ENCODE data around the gene STAG2. TPM values are rescaled to one million over a fixed set of nuclear protein-coding genes. Genes with fewer than 3 reads are reported as not detected.

Gene STAG2
- total RNA-seq, 2 donors from 2014 or later, result 40.9 to 52.6 TPM

DNA sequence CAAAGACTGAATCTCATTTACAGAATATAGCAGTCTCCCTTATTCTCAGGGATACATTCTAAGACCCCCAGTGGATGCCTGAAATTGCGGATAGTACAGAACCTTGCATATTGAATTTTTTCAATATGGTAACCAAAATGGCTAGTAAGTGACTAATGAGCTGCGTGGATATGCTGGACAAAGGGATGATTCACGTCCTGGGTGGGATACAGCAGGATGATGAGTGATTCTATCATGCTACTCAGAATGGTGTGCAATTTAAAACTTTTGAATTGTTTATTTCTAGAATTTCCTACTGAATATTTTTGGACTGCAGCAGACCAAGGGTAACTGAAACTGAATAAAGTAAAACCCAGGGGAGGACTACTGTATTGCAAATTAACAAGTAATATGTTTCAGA lies 66.7 kb downstream of the STAG2 start:
- Histone ChIP-seq H3K4me1 (ENCODE audit: control insufficient read depth in 1 of 2, low read depth in 2 of 2) (no peaks in the 10 kb centered on the region), H3K36me3 (no peaks in the 10 kb centered on the region), H3K27me3 (replicated peaks; ENCODE audit: insufficient read depth) (no peaks in the 10 kb centered on the region), H3K4me3 (no peak overlapping the region), H3K27ac (no peak overlapping the region), H3K9me3 (no peaks in the 10 kb centered on the region)
- no peak for ATAC-seq (ENCODE audit: insufficient number of reproducible peaks, low FRiP score, low read depth)
- no peak for DNase-seq (ENCODE audit: low spot score)
- TF ChIP-seq, protein P1, sequence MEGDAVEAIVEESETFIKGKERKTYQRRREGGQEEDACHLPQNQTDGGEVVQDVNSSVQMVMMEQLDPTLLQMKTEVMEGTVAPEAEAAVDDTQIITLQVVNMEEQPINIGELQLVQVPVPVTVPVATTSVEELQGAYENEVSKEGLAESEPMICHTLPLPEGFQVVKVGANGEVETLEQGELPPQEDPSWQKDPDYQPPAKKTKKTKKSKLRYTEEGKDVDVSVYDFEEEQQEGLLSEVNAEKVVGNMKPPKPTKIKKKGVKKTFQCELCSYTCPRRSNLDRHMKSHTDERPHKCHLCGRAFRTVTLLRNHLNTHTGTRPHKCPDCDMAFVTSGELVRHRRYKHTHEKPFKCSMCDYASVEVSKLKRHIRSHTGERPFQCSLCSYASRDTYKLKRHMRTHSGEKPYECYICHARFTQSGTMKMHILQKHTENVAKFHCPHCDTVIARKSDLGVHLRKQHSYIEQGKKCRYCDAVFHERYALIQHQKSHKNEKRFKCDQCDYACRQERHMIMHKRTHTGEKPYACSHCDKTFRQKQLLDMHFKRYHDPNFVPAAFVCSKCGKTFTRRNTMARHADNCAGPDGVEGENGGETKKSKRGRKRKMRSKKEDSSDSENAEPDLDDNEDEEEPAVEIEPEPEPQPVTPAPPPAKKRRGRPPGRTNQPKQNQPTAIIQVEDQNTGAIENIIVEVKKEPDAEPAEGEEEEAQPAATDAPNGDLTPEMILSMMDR (IDR thresholded peaks at IDR 0.05), result no peak

DNA sequence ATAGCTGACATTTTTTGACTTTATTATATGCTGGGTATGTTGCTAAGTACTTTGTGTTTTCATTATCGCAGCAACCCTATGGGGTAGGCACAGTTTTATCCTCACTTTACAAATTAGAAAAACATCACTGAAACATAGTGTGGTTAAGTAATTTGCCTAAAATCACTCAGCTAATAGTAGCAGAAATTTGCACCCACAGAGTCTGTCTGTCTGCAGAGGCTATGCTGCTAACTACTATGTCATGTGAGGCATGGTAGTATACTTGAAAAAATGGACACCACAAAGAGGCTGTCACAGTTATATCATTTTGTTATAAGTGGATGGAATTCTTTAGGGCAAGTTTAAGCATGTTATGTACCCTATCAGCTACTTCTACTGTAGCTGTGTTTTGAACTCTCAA lies 69.0 kb downstream of the STAG2 start:
- no peaks in the 10 kb centered on the region for H3K9me3 ChIP-seq
- ATAC-seq (ENCODE audit: insufficient number of reproducible peaks, low FRiP score, low read depth), result no peak

DNA sequence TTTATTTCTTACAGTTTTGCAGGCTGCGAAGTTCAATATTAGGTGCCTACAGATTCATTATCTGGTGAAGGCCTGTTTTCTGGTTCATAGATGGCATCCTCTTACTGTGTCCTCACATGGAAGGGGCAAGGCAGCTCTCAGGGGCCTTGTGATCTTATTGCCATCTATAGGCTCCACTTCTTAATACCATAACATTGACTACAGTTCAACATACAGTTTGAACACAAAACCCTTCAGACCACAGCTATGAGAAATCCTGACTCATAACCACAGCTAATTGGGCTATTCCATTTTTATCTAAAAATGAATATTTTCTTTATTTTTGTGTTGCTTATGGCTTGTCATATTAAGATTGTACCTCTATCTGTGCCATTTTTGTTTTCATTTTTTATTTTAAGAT lies 72.3 kb downstream of the STAG2 start:
- ATAC-seq (ENCODE audit: insufficient number of reproducible peaks, low FRiP score, low read depth), result no peak
- H3K4me1 ChIP-seq (ENCODE audit: control insufficient read depth in 1 of 2, low read depth in 2 of 2), result no peaks in the 10 kb centered on the region
- no peaks in the 10 kb centered on the region for H3K36me3 ChIP-seq
- no peak for DNase-seq (ENCODE audit: low spot score)
- no peak overlapping the region for H3K4me3 ChIP-seq
- TF ChIP-seq, protein P1 (IDR thresholded peaks at IDR 0.05), result no peak
- H3K27ac ChIP-seq, result no peak overlapping the region
- H3K27me3 ChIP-seq (replicated peaks; ENCODE audit: insufficient read depth), result no peaks in the 10 kb centered on the region
- H3K9me3 ChIP-seq, result no peaks in the 10 kb centered on the region

More for the DNA sequence above, 69.0 kb downstream of the STAG2 start:
- H3K36me3 ChIP-seq, result no peaks in the 10 kb centered on the region
- no peak for DNase-seq (ENCODE audit: low spot score)
- H3K27ac ChIP-seq, result no peak overlapping the region
- H3K4me1 ChIP-seq (ENCODE audit: control insufficient read depth in 1 of 2, low read depth in 2 of 2), result no peaks in the 10 kb centered on the region
- no peak overlapping the region for H3K4me3 ChIP-seq
- TF ChIP-seq, protein P1 (IDR thresholded peaks at IDR 0.05), result no peak
- no peaks in the 10 kb centered on the region for H3K27me3 ChIP-seq (replicated peaks; ENCODE audit: insufficient read depth)

DNA sequence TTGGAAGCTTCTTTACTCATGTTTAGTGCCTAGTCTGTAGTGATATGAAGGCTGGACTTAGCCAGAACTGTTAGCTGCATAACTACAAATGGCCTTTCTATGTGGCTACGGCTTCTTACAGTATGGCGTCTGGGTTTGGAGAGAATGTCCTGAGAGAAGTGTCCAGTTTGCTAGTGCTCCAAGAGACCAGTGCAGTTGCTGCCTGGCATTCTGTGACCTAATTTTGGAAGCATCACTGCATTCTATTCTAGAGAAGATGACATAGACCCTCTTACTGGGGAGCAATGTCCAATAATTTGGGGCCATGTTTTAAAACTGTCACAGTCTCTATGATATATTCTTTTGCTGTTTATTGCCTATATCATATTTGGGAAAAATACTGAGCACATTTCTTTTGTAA lies 74.2 kb downstream of the STAG2 start:
- Histone ChIP-seq H3K4me1 (ENCODE audit: control insufficient read depth in 1 of 2, low read depth in 2 of 2) (no peaks in the 10 kb centered on the region), H3K4me3 (no peak overlapping the region), H3K36me3 (no peaks in the 10 kb centered on the region), H3K9me3 (no peaks in the 10 kb centered on the region), H3K27ac (no peak overlapping the region), H3K27me3 (replicated peaks; ENCODE audit: insufficient read depth) (no peaks in the 10 kb centered on the region)
- TF ChIP-seq, protein P1 (IDR thresholded peaks at IDR 0.05), result no peak
- DNase-seq (ENCODE audit: low spot score) (no peak), ATAC-seq (ENCODE audit: insufficient number of reproducible peaks, low FRiP score, low read depth) (no peak)

DNA sequence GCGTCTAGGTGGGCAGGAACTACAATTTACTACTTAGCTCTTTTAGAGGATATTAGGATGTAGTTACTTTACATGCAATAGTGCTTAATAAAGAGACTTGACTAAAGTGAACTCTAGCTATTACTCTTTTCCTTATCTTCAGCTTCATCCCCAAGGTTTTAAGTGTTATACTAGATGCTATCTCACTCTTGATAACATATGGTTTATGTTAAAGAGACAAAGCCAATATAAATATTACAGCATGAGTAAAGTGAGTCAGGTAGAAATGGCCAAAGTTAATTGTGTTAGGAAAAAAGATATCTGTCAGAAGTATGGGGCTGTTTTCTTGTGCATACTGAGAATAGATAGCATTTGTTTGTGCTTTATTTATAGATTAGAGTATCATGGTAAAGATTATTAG lies 80.5 kb downstream of the STAG2 start:
- DNase-seq (ENCODE audit: low spot score), result no peak
- H3K9me3 ChIP-seq, result no peaks in the 10 kb centered on the region
- no peak overlapping the region for H3K27ac ChIP-seq
- TF ChIP-seq, protein P1 (IDR thresholded peaks at IDR 0.05), result no peak
- no peaks in the 10 kb centered on the region for H3K36me3 ChIP-seq
- no peaks in the 10 kb centered on the region for H3K27me3 ChIP-seq (replicated peaks; ENCODE audit: insufficient read depth)
- no peaks in the 10 kb centered on the region for H3K4me1 ChIP-seq (ENCODE audit: control insufficient read depth in 1 of 2, low read depth in 2 of 2)
- no peak for ATAC-seq (ENCODE audit: insufficient number of reproducible peaks, low FRiP score, low read depth)
- H3K4me3 ChIP-seq, result no peak overlapping the region
